Suprapubic skin (tissue), 3 donors: ENCODE measurements around the gene KCNJ9.
"Not testable (repeated sequence)": the region's sequence is repeated elsewhere in the genome, so short reads cannot be mapped to it uniquely, and the experiment has no call there.

Experiments used
- EP300 ChIP-seq: sonication (generic); formaldehyde crosslinking; IDR thresholded peaks from one replicate; pipeline ENCODE4 v1.6.1; 2017; ENCODE audit warnings: antibody characterized with exemption
- POLR2A ChIP-seq, 2 donors: fragments of 450-650 bp; IDR thresholded peaks; one replicate each; pipeline ENCODE4 v1.6.1; 2017; ENCODE audit warnings: antibody characterized with exemption in 2 of 2, mild to moderate bottlenecking in 2 of 2, moderate library complexity in 2 of 2
- TF ChIP-seq, protein P1 (sequence below), 2 donors: fragments of 200-600 bp in 1 of 2; fragments of 450-650 bp in 1 of 2; sonication (generic) in 1 of 2; IDR thresholded peaks; one replicate each; pipeline ENCODE4 v1.5.1; 2016 to 2019; ENCODE audit warnings: antibody characterized with exemption in 2 of 2, mild to moderate bottlenecking in 1 of 2, moderate library complexity in 1 of 2

DNA sequence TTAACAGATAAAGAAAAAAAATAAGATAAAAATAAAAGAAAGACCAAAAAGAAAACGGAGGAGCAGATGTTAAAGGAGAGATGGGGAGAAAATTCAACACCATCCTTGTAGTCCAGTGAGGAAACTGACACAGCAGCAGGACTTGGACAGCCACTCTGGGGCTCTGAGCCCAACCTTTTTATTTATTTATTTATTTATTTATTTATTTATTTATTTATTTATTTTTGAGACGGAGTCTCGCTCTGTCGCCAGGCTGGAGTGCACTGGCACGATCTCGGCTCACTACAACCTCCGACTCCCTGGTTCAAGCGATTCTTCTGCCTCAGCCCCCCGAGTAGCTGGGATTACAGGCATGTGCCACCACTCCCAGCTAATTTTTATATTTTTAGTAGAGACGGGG lies 30.1 kb downstream of the KCNJ9 start:
- TF ChIP-seq, protein P1, sequence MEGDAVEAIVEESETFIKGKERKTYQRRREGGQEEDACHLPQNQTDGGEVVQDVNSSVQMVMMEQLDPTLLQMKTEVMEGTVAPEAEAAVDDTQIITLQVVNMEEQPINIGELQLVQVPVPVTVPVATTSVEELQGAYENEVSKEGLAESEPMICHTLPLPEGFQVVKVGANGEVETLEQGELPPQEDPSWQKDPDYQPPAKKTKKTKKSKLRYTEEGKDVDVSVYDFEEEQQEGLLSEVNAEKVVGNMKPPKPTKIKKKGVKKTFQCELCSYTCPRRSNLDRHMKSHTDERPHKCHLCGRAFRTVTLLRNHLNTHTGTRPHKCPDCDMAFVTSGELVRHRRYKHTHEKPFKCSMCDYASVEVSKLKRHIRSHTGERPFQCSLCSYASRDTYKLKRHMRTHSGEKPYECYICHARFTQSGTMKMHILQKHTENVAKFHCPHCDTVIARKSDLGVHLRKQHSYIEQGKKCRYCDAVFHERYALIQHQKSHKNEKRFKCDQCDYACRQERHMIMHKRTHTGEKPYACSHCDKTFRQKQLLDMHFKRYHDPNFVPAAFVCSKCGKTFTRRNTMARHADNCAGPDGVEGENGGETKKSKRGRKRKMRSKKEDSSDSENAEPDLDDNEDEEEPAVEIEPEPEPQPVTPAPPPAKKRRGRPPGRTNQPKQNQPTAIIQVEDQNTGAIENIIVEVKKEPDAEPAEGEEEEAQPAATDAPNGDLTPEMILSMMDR (IDR thresholded peaks at IDR 0.05), result not testable (repeated sequence)
- TF ChIP-seq POLR2A (IDR thresholded peaks at IDR 0.05); EP300: not testable (repeated sequence)
